PFSK-1 (cell line): ENCODE results near the gene CDKN2B-AS1.

Experiments used
- FOXP2 ChIP-seq: optimal IDR thresholded peaks from 2 replicates; pipeline ENCODE3; 2011; ENCODE audit warnings: borderline replicate concordance, control low read depth, inconsistent platforms; ENCODE audit not compliant: insufficient read depth; ENCODE audit errors: extremely low read length, extremely low read depth
- POLR2AphosphoS5 ChIP-seq: IDR thresholded peaks from 2 replicates; pipeline ENCODE4 v1.6.1; 2012; ENCODE audit warnings: low read depth, mild to moderate bottlenecking, control low read depth, low read length, moderate library complexity
- REST ChIP-seq, 2 experiments: IDR thresholded peaks; 2 replicates each; pipeline versions ENCODE4 v1.6.1 to v1.8.0; 2011 to 2012; ENCODE audit warnings: low read depth in 2 of 2, low read length in 2 of 2, control low read depth in 1 of 2, inconsistent platforms in 1 of 2, mild to moderate bottlenecking in 1 of 2, moderate library complexity in 1 of 2; ENCODE audit not compliant: insufficient read depth in 1 of 2
- SIN3A ChIP-seq: IDR thresholded peaks from 2 replicates; pipeline ENCODE4 v1.6.1; 2012; ENCODE audit warnings: mild to moderate bottlenecking, low read length, moderate library complexity, borderline replicate concordance; ENCODE audit not compliant: insufficient read depth
- TAF1 ChIP-seq: IDR thresholded peaks from 2 replicates; pipeline ENCODE4 v1.6.1; 2012; ENCODE audit warnings: low read length, control low read depth, borderline replicate concordance; ENCODE audit not compliant: insufficient read depth

- TF ChIP-seq TAF1 = no peak
- TF ChIP-seq REST (IDR thresholded peaks at IDR 0.05; ENCODE audit: insufficient read depth in 1 of 2, low read depth in 2 of 2, low read length in 2 of 2) = no peak
- TF ChIP-seq SIN3A = no peak
- TF ChIP-seq POLR2AphosphoS5 = no peak
- TF ChIP-seq FOXP2 = no peak
Observed at GRCh38 chr9:22148528-22148875, 153.9 kb downstream of the CDKN2B-AS1 start.
